Natural killer cell (primary cell): ENCODE results near the gene OR10G4. TPM values are rescaled to one million over a fixed set of nuclear protein-coding genes. Genes with fewer than 3 reads are reported as not detected.
"Not testable (repeated sequence)": the region's sequence is repeated elsewhere in the genome, so short reads cannot be mapped to it uniquely, and the experiment has no call there.

ENCODE experiments used
- ATAC-seq, 3 donors: fragments of 150-1000 bp in 2 of 3; fragments of 200-7000 bp in 1 of 3; cut with Tn5 transposase; 1 replicate in 1 of 3; 2 replicates in 2 of 3; pipeline ENCODE4 v1.10.0; 2021; ENCODE audit warnings: mild to moderate bottlenecking in 2 of 3, moderate library complexity in 2 of 3
- DNase-seq, 2 donors: peaks; one replicate each; pipeline versions ENCODE4 v3.0.0 to v3.0.0-alpha.2; 2013 to 2021; ENCODE audit warnings: mixed read lengths in 1 of 2
- H3K27ac ChIP-seq: one replicate; pipeline ENCODE4 v1.5.1; 2013; ENCODE audit warnings: mild to moderate bottlenecking, low read length
- H3K27me3 ChIP-seq: one replicate; pipeline ENCODE4 v1.6.1; 2013; ENCODE audit warnings: low read length; ENCODE audit not compliant: control insufficient read depth, insufficient read depth
- H3K36me3 ChIP-seq: one replicate; pipeline ENCODE4 v1.6.1; 2013; ENCODE audit warnings: low read length; ENCODE audit not compliant: control insufficient read depth, insufficient read depth
- H3K4me1 ChIP-seq: one replicate; pipeline ENCODE4 v1.6.1; 2013; ENCODE audit warnings: low read length; ENCODE audit not compliant: control insufficient read depth, insufficient read depth
- H3K4me3 ChIP-seq: one replicate; pipeline ENCODE4 v1.5.1; 2013; ENCODE audit warnings: low read length
- H3K9me3 ChIP-seq: one replicate; pipeline ENCODE4 v1.6.1; 2013; ENCODE audit warnings: low read length; ENCODE audit not compliant: control insufficient read depth, insufficient read depth
- H3K27ac Mint-ChIP-seq, 2 donors: one replicate each; pipeline ENCODE4 v1.8.0; 2022; ENCODE audit warnings: mild to moderate bottlenecking in 2 of 2, mixed read lengths in 2 of 2, moderate library complexity in 1 of 2
- H3K27me3 Mint-ChIP-seq, 2 donors: one replicate each; pipeline ENCODE4 v1.8.0; 2022; ENCODE audit warnings: low read depth in 2 of 2, mixed read lengths in 2 of 2
- H3K36me3 Mint-ChIP-seq: one replicate; pipeline ENCODE4 v1.8.0; 2022; ENCODE audit warnings: mixed read lengths
- H3K4me1 Mint-ChIP-seq, 2 donors: one replicate each; pipeline ENCODE4 v1.8.0; 2022; ENCODE audit warnings: mixed read lengths in 2 of 2
- H3K4me3 Mint-ChIP-seq: one replicate; pipeline ENCODE4 v1.8.0; 2022; ENCODE audit warnings: mild to moderate bottlenecking, moderate library complexity, mixed read lengths
- H3K9me3 Mint-ChIP-seq, 2 donors: one replicate each; pipeline ENCODE4 v1.8.0; 2022; ENCODE audit warnings: mixed read lengths in 2 of 2
- WGBS: methylation state at CpG from one replicate; pipeline ENCODE4 v1.1.7; 2013; ENCODE audit warnings: missing lambda C conversion rate; ENCODE audit not compliant: insufficient coverage; 5-methylcytosine and 5-hydroxymethylcytosine counted together
- intact Hi-C: fragments of 100-400 bp; cut with micrococcal nuclease; formaldehyde crosslinking; loops from one replicate; pipeline ENCODE4 v1.14.2; 2022
- total RNA-seq, 4 donors: library from RNA; stranded (reverse); fragments of 120-200 nt in 1 of 4; gene quantifications; one replicate each; pipeline versions ENCODE4 v1.2.3 to v1.2.4, GENCODE V29; 2013 to 2022
- TF ChIP-seq, protein P1 (sequence below): fragments of 200-600 bp; IDR thresholded peaks from one replicate; pipeline ENCODE4 v1.8.0; 2022; ENCODE audit warnings: antibody characterized with exemption

OR10G4 gene
- total RNA-seq, 3 donors from 2014 or later (not counting 1 experiment from before 2014, with no cell fraction given), result not detected

DNA sequence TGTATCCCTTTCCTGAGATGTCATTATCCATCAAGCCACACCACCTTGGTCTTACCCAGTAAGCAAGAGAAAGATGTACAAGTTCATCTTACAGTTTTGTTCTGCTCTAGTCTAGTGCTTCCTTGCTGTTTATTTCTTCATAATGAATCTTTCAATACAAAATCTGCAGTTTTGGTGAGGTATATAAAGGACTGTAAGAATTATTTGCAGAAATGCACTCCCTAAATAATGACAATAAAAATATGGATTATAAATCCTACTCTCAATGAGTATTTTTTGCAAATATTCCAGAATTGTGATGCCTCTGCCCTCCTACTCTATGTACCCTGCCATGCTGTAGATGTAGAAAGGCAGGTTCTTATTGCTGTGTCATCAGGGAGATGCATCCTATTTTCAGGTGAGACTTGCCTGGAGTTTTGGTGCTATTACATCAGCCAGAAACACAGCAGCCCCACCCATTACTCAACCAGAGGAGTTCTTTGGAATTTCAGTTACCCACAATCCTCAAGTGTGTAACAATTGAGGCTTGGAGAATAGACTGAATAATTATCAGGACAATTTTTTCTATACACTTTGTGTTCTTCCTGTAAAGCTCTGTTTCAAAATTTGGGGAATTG, 35.0 kb upstream of the OR10G4 start, which contains the start of gene OR10S1:
Gene OR10S1 (minus strand): TSS at position 51 of the 617 bp plus-strand sequence. CDS start 117 bp downstream, outside the sequence.
- DNase-seq (no peak), ATAC-seq (no peak)
- Mint-ChIP-seq H3K4me1 (no peaks in the 10 kb centered on the region), H3K4me3 (no peak within 1 kb of the TSS), H3K36me3 (no peaks in the 10 kb centered on the region), H3K27ac (no peak within 1 kb of the TSS), H3K9me3 (peaks cover 7 to 10% of the 10 kb centered on the region in 2 donors), H3K27me3 (peaks cover 0 to 2% of the 10 kb centered on the region in 2 donors)
- Histone ChIP-seq H3K27me3 (no peaks in the 10 kb centered on the region), H3K36me3 (no peaks in the 10 kb centered on the region), H3K4me3 (no peak within 1 kb of the TSS), H3K27ac (no peak within 1 kb of the TSS), H3K9me3 (no peaks in the 10 kb centered on the region), H3K4me1 (no peaks in the 10 kb centered on the region)
- TF ChIP-seq, protein P1, sequence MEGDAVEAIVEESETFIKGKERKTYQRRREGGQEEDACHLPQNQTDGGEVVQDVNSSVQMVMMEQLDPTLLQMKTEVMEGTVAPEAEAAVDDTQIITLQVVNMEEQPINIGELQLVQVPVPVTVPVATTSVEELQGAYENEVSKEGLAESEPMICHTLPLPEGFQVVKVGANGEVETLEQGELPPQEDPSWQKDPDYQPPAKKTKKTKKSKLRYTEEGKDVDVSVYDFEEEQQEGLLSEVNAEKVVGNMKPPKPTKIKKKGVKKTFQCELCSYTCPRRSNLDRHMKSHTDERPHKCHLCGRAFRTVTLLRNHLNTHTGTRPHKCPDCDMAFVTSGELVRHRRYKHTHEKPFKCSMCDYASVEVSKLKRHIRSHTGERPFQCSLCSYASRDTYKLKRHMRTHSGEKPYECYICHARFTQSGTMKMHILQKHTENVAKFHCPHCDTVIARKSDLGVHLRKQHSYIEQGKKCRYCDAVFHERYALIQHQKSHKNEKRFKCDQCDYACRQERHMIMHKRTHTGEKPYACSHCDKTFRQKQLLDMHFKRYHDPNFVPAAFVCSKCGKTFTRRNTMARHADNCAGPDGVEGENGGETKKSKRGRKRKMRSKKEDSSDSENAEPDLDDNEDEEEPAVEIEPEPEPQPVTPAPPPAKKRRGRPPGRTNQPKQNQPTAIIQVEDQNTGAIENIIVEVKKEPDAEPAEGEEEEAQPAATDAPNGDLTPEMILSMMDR, result no peak
- intact Hi-C loops, result no loop called here

DNA sequence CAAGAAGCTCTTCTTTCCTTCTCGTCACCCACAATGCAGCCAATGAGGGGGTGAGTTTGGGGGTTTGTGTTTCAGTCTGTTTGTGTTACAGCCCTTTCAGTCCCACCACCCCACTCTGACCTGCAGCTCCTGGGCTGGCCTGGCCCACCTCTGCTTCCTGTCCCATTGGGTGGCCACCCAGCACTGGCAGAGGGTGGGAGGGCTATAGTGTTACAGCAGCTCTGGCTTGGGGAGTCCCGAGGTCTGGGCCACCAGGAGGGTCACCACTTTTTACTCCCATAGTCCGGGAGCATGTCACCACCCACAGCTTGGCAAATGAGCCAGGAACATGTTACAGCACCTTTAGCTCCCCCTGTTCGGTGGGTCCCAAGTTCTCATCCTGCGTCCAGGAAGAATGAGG, 33.5 kb upstream of the OR10G4 start:
- DNase-seq (no peak), ATAC-seq (no peak)
- Histone ChIP-seq H3K36me3 (no peaks in the 10 kb centered on the region), H3K27ac (no peak overlapping the region), H3K27me3 (no peaks in the 10 kb centered on the region), H3K4me1 (no peaks in the 10 kb centered on the region), H3K4me3 (no peak overlapping the region), H3K9me3 (no peaks in the 10 kb centered on the region)
- 87% methylated on average over 4 of the region's 5 CpGs for WGBS
- Mint-ChIP-seq H3K27me3 (peaks cover 0 to 2% of the 10 kb centered on the region in 2 donors), H3K4me3 (no peak overlapping the region), H3K9me3 (peaks cover 16% of the 10 kb centered on the region in 2 donors), H3K27ac (no peak overlapping the region), H3K4me1 (no peaks in the 10 kb centered on the region), H3K36me3 (no peaks in the 10 kb centered on the region)
- intact Hi-C loops, result no loop called here
- TF ChIP-seq, protein P1, result no peak

DNA sequence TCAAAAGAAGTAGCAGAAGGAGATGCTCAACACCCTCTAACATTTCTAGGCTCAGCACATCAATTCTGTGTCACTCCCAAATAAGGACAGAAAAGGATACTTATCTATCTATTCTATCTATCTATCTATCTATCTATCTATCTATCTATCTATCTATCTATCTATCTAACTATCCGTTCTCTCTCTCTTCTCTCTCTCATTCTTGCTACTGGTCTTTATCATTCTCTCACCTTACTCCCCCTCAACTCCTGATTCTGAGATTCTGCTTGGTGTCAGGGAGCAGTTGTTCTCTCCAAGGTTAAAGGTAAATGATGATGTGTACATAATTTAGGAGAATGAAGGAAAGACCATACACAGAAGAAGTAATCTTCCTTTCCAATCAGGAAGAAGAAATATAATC, 17.7 kb upstream of the OR10G4 start, which contains the start of gene OR10G6:
Gene OR10G6 (minus strand): TSS at position 43 of the 400 bp plus-strand sequence. CDS start 0 bp downstream, at position 43.
- H3K36me3 Mint-ChIP-seq, result no peaks in the 10 kb centered on the region
- H3K27me3 Mint-ChIP-seq, result peaks cover 0 to 3% of the 10 kb centered on the region in 2 donors

DNA sequence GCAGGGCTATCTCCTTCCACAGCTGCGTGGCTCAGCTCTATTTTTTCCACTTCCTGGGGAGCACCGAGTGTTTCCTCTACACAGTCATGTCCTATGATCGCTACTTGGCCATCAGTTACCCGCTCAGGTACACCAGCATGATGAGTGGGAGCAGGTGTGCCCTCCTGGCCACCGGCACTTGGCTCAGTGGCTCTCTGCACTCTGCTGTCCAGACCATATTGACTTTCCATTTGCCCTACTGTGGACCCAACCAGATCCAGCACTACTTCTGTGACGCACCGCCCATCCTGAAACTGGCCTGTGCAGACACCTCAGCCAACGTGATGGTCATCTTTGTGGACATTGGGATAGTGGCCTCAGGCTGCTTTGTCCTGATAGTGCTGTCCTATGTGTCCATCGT, 3.0 kb downstream of the OR10G4 start:
- WGBS, result 86% methylated on average over 4 of the region's 9 CpGs
- H3K4me3 Mint-ChIP-seq, result not testable (repeated sequence)

More for the DNA sequence above, 17.7 kb upstream of the OR10G4 start, which contains the start of gene OR10G6:
- Histone ChIP-seq H3K4me3 (no peak within 1 kb of the TSS), H3K4me1 (no peaks in the 10 kb centered on the region), H3K36me3 (no peaks in the 10 kb centered on the region), H3K9me3 (no peaks in the 10 kb centered on the region), H3K27ac (no peak within 1 kb of the TSS), H3K27me3 (no peaks in the 10 kb centered on the region)
- TF ChIP-seq, protein P1, result no peak
- Mint-ChIP-seq H3K4me1 (no peaks in the 10 kb centered on the region), H3K9me3 (no peaks in the 10 kb centered on the region), H3K4me3 (no peak within 1 kb of the TSS), H3K27ac (no peak within 1 kb of the TSS)
- ATAC-seq (no peak), DNase-seq (no peak)
- WGBS, result 71% methylated on average over 1 of the region's 1 CpG
- intact Hi-C loops, result no loop called here

More for the DNA sequence above, 3.0 kb downstream of the OR10G4 start:
- H3K4me3 ChIP-seq, ATAC-seq, H3K27ac ChIP-seq, DNase-seq, H3K9me3 ChIP-seq, H3K9me3 Mint-ChIP-seq, H3K27me3 Mint-ChIP-seq, H3K27me3 ChIP-seq, H3K27ac Mint-ChIP-seq, H3K4me1 Mint-ChIP-seq, H3K36me3 ChIP-seq, H3K4me1 ChIP-seq, H3K36me3 Mint-ChIP-seq, intact Hi-C loops: not testable (repeated sequence)
